T follicular helper cell (primary cell): ENCODE measurements around the gene MYO18B.

ENCODE experiments used
- DNase-seq: peaks from one replicate; pipeline ENCODE4 v3.0.0-alpha.2; 2020; ENCODE audit warnings: low read depth

The MYO18B gene

DNA sequence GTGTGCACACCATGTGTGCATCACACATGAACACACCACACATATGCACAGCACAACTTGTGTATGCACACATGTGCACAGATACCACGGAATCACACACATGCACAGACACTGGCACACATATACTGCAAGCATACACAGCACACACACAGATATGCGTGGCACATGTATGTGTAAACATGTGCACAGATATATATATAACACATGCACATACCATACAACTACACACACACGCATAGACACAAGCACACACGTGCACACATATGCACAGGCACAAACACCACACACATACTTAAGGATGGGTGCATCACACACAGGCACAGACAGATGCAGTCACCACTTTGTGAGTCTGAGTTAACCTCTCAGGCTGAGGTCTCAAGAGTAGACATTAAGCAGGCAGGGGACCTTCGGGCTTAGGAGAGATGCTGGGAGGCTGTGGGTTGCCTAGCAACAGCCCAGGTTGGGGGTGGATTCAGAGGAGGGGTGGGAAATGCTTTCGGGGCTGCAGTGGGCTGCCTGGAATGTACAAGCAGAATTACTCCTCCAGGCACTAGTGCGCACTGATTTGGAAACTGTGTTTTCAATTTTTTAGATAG is 82.9 kb downstream of the MYO18B start:
- no peak for DNase-seq

DNA sequence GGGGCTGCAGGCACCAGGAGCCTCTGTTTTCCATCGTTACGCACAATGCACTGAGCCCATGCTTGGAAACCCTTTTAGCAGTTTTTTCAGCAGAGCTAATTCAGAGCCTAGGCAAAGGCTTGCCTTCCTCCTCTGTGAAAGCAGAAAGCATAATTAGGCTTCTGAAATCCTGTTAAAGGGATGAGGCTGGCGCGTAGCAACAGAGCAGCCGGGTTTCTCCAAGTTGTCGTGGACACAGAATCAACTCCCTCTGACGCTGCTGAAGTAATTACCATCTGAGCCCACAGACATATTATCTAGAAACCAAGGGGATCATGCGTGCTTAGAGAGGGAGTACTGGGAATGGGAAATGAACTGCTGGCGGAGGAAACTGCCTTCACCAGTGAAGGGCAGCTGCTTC is 85.4 kb downstream of the MYO18B start:
- DNase-seq = no peak

DNA sequence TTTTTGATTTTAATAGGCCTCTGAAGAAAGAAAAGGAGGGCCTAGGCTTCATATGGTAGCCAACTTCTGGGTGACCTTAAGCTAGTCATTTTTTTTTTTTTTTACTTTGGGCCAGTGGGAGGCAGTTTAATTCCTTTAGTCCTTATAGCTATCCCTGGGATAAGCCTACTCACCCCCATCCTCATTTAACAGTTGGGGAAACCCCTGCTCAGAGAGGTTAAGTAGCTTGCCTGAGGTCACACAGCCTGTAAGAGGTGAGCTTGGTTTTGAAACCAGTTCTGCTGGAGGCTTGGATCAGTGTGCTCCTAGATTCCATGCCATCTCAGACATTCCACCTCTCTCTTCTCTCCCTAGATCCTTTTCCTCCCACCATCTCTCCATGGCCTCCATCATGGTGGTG is 86.4 kb downstream of the MYO18B start:
- DNase-seq = no peak

DNA sequence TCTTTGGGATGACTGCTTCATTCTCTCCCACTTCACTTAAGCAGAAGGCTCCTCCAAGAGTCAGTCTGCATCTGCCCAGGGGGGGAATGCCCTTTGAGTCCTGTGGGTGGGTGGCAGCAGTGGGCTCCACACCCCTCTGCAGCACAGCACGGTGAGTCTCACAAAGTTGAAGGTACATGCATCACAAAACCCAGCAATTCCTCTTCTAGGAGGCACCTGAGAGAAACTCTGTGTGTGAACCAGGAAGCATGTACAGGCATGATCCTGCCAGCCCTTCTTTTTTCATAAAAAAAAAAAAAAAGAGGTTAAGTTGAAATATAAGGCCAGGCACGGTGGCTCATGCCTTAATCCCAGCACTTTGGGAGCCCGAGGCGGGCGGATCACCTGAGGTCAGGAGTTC is 87.2 kb downstream of the MYO18B start:
- DNase-seq = no peak

DNA sequence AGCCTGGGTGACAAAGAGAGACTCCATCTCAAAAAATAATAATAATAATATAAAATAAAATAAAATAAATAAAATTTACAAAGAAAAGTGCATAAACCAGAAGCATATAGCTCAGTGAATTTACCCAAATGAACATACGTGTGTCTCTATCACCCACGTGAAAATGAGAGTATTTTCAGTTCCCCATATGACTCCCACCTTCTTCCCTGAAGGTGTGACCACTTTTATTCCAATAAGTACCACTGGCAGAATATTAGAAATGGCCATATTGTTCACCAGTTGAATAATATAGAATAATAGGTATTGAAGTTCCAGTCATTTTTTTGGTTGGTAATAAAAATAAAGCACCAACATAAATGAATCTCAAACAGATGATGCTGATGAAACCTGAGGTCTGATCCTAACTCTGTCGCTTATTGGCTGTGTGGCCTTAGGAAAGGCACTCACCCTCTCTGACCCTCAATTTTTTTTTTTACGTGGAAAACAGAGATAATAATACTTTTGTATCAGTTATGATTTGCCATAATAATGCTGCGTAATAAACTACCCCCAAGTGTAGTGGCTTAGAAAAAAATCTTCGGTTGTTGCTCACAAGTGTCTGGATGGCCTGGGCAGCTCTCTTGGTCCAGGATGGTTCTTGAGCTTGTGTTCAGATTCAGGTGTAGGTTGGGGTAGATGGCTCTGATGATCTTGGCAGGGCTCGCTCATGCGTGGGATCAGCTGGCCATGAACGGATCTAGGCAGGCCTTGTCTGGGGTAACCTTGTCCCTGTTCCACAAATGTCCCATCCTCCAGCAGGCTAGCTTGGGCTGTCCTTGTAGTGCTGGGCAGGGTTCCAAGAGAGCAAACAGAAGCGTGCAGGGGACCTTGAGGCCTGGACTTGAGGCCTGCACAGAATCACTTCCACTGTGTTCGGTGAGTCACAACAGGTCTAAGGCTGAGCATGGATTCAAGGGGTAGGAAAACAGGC is 88.1 kb downstream of the MYO18B start:
- no peak for DNase-seq

DNA sequence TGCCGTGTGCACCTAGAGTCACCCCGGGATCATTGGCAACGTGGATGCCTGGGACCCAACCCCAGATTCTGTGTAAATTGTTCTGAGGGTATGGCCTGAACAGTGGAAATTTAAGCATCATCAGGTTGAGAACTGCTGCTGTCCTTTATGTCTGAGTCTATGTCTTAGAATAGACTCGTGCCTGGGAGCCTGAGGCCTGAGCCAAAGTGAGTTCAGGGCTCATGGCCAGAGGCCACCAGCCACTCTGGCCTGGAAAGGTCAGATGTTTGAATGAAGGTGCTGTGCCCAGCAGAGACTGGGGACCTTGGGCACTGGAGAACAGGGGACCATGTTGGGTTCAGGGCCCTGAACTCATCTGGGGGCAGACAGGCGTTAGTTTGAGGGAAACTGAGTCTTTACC is 91.1 kb downstream of the MYO18B start:
- DNase-seq = no peak

DNA sequence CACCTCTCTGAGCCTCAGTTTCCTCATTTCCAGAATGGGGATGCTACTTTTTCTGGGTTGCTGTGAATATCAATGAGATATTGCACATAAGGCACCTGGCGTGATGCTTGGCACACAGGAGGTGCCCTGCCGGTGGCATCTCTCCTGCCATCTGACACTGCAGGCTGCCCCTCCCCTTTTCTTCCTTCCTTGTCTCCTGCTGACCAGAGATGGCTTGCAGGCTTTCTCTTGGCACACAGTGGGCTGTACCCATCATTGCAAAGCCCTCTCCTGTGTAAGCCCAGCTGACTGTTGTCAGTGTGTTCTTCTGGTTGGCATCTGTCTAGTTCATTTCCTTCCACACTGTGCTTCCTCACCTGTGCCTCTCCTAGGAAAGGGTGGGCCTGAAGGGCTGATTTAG is 91.7 kb downstream of the MYO18B start:
- no peak for DNase-seq

DNA sequence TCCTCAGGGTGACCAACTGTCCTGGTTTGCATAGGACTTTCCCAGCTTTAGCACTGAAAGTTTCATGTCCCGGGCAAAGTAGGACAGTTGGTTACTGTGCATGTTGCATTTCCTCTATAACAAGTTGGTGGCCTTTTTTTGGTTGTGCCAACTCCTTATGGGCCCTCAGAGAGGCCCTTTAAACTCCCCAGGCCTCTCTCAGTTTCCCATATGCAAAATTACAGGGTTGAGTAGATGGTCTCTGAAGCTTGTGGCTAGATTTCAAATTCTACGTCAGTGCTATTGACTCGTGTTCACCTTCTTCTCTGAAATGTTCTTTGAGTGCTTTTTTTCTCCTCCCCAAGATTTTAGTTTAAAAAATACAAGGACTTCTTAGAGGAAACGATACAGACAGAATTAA is 92.5 kb downstream of the MYO18B start:
- DNase-seq = no peak

DNA sequence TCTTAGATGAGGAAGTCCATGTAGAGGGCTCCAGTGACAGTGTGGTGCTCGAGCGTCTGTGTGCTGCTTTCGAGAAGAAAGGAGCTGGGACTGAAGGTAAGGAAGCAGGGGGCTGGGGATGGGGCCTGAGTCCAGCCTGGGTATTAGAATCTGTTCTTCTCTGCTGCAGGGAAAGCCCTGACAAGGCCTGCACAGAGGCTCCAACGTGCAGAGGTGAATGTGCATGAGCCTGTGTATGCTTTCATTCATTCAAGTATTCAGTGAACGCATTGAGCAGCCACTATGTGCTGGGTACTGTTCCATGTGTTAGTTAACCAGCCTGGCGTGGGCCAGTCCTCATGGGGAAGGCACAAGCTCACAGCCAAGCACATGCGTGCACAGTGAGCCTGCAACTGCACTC is 93.4 kb downstream of the MYO18B start:
- no peak for DNase-seq

DNA sequence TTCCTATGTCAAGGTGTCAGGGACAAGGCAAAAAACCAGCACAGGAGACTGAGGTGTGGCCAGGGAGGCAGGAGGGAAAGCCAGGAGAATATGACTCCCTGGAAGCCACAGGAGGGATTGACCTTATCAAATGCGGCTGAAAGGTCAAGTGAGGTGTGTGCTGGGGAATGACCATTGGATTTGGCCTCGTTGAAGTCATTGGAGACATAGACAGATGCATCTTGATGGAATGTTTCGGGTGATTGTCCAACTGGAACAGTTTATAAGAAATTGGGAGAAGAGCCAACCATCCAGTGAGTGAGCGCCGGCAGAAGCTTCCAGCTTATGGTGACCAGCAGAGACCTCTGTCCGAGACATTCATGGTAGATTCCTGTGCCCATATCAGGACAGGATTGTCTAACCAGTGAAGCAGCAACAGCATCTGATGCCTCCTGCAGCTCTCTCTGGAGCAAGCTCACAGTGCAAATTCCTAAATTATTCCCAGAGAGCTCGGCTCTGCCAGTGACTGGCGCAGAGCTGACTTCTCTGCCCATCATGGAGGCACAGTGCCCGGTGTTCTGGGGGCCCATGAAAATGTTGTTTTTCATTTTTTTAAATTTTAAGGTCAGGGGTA is 95.4 kb downstream of the MYO18B start:
- DNase-seq = no peak

DNA sequence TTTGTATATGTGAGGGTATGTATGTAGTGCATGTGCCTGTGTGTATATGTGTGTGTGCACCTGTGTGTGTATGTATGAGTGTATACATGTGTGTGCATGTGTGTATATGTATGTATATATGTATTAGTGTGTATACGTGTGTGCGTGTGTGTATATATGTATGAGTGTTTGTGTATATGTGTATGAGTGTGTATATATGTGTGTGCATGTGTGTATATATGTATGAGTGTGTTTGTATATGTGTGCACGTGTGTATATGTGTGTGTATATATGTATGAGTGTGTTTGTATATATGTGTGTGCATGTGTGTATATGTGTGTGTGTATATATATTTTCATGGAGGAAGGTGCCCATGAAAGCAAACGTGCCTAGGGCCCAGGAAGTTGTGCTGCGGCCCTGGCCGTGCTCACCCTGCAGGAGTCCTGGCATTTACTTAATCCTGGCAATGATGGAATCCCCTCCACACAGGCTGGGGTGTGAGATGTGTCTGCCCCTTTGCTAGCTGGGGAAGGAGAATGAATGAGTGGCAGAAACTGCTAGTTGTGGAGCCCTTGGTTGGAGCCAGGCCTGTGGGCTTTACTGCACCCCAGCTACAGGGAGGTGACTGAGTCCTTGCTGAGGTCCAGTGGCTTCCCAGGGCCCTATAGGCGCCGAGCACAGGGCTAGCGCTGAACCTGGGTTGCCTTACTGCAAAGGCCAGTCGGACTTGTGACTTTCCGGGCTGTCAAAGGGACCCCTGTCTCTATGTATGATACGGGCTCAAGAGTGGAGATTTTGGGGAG is 97.2 kb downstream of the MYO18B start:
- no peak for DNase-seq

DNA sequence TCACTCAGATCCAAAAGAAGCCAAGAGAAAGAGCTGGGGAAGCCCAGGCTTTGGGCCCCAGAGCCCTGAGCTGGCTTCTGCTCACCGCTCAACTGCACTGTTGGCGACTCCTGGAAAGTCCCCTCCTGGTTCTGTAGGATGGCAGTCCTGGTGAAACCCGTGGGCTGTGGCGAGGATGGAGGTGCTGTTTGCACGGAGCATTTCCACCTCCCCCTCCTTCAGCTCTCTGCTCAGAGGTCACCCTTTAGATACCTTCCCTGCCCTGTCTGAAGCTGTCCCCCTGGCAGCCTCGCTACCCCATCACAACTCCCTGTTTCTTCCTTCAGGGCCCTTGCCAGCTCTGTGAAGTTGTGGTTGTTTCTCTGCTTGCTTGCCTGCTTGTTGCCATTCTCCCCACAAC is 97.8 kb downstream of the MYO18B start:
- DNase-seq = no peak

DNA sequence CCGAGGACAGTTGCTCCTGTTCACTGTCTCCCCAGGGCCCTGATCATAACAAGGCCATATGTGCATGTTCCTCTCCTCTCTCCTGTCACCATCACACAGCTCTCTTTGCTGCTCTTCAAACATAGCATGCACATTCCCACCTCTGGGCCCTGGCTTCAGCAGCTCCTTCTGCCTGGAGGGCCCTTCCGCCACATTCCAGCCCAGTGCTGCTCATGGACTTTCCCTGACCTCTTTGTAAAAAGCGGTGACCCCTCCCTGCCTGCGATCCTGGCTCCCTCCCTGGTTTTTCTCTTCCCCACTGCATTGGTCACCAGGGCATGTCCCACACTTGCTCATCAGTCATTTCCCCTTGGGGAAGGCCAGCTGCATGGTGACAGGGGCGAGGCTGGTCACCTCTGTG is 98.2 kb downstream of the MYO18B start:
- DNase-seq = no peak

DNA sequence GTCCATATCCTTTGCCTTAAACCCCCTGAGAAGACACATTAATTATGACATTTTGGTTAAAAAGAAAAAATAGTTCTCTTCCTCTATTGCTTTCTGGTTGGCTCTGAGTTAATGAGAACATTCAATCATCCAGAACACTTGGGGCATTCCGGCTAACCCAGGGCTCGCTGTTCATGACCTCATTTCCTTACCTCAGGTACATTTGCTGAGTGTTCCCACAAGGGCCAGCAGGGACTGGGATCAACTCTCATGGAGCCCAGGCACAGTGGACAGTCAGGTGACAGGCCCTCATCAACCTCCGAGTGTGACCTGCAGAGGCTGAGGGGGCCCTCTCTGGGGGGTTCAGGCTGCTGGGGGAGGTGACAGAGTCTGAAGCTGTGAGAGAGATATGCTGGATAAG is 98.9 kb downstream of the MYO18B start:
- no peak for DNase-seq

DNA sequence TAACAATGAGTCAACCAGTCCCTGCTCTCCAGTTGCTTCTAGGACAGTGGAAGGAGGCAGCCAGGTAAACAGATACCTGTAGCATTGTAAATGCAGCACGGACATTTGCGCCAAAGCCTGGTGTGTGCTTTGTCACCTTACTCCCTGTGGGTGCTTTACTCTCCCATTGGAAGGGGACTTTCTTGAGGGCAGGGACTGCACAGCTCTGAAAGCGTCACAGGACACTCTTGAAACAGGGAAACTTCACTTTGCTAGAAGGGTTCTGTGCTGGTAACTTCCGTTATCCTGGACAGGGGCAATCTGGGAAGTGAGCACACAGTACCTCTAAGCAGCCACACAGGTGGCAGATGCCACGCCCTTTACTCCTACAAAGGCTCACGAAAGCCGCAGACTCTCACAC is 99.8 kb downstream of the MYO18B start:
- no peak for DNase-seq

DNA sequence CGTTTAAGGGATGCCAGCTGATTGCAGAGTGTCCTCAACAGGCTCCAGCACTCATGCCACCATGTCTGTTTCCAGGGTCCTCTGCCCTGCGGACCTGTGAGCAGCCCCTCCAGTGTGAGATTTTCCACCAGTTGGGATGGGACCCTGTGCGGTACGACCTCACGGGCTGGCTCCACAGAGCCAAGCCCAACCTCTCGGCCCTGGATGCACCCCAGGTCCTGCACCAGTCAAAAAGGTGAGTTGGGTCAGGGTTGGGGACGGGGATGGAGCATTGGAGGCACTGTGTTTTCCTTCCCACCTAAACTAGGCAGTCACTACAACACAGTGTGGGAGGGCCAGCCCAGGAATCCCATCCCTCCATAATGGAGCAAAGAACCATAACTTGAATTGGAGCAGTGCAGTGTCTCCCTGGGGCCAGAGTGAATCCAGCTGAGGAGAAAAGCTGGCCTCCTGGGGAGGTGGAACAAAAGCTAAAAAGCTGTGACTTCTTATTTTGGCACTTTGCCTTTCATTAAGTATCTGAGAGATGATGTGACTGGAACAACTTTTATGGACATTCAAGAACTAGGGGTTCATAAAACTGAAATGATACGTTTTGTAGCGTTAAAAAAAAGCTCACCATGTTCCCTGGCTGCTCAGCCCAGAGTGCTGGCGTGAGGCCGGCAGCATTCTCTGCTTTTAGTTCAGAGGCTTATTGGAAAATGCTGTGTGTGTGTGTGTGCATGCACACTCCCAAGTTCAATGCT is 101.8 kb downstream of the MYO18B start:
- DNase-seq = no peak

DNA sequence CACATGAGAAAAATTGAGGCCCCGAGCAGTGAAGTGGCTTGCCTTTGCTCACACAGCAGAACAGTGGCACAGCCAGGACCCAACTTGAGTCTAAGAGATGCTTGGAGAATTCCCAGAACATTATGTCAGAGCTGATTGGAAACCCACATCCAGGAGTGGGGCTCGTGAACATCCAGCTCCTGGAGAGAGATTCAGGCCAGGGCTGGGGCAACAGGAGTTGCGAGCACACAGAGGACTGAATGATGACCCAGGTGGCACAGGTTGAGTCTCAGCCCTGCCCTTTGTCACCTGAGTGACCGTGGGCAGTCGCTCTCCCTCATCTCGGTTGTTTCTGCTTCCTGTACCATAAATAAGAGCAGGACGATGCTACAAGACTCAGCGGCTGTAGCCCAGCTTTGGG is 102.6 kb downstream of the MYO18B start:
- no peak for DNase-seq

DNA sequence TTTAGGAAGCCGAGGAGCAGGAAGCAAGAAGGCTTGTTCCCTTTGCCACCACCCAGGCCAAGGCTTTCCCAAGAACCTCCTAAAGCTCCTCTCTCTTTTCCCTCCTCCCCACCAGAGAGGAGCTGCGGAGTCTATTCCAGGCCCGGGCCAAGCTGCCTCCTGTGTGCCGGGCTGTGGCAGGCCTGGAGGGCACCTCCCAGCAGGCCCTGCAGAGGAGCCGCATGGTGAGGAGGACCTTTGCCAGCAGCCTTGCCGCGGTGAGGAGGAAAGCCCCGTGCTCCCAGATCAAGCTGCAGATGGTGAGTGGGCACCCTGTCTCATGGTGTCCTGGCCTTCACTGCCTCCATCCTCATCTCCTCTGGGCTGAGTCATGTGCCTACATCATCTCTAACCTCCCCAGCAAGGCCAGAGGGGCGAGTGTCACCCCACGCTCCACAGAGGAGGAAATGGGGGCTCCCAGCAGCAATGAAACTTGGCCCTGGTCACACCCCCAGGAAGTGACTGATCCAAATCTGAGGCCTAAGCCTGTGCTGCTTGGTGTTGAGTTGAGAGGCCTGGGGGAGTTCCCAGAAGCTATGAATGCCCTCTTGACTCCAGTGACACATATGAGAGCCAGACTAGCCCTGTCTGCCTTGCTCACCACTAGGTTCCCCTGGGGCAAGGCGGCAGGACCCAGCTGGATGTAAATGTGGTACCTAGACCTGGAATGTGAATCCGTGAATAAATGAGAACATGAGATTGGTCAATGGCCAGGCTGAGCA is 104.2 kb downstream of the MYO18B start:
- no peak for DNase-seq

DNA sequence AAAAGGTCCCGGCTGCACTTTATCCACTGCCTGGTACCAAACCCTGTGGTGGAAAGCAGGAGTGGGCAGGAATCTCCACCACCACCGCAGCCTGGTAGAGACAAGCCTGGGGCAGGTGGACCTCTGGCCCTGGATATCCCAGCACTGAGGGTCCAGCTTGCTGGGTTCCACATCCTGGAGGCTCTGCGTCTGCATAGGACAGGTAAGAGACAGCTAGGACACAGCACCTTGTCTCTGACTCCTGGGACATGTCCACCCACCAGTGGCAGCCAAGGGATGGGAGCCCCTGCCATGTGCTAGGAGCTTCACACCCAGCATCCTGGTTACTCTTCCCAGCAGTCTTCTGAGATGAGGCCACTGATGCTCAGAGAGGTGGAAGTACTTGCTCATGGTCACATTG is 105.5 kb downstream of the MYO18B start:
- no peak for DNase-seq

DNA sequence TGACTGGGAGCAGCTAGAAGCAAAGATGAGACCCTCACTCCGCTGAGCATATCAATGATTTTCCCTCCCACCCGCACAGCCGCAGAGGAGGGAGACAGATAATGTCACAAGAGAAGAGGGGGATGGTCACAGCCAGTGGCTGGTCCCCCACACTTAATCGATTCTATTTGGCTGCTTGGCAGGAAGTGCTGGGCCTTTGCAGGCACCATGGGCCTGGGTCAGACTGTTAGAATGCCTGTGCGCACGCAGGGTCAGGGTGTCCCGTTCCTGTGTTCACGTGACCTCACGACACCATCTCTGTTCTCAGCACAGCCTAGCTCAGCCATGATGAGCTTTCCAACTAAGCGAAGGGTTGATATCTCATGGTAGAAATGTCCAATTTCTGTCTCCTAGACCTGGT is 107.0 kb downstream of the MYO18B start:
- no peak for DNase-seq

DNA sequence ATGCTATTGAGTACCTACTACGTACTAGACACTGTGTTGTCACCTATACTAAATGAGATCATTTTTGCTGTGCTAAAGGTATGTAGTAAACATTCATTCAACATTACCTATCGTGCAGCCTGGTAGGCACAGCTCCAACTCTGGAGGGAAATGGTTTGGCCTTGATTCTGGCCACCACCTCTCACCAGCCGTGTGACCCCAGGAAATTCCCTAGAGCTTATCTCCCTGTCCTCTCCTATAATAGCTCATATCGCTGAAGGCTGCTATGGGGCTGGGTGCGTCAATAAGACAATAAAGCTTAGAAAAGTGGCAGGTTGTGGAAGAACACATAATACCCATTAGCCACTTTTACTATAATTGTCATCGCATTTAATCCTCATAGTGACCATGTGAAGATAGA is 107.5 kb downstream of the MYO18B start:
- no peak for DNase-seq
